ENCODE data around the gene ACTN4.
"Not testable (repeated sequence)": the region's sequence is repeated elsewhere in the genome, so short reads cannot be mapped to it uniquely, and the experiment has no call there.

- not testable (repeated sequence) for TF ChIP-seq CTCF (IDR thresholded peaks at IDR 0.05; ENCODE audit: low read depth, low read length); POLR2A (IDR thresholded peaks at IDR 0.05; ENCODE audit: extremely low read depth, insufficient read length); MYC (IDR thresholded peaks at IDR 0.05; ENCODE audit: low read depth, low read length); MAX (IDR thresholded peaks at IDR 0.05; ENCODE audit: low read depth, low read length)
Measured at GRCh38 chr19:38754196-38754595, 106.7 kb downstream of the ACTN4 start.

All from NB4 (cell line).